H9 (cell line): ENCODE measurements around the gene TYMP. TPM values are rescaled to one million over a fixed set of nuclear protein-coding genes. Genes with fewer than 3 reads are reported as not detected.
"Not testable (repeated sequence)": the region's sequence is repeated elsewhere in the genome, so short reads cannot be mapped to it uniquely, and the experiment has no call there.

Experiments used
- DNase-seq: peaks from one replicate; pipeline ENCODE4 v3.0.0-alpha.2; 2017
- H2AFZ ChIP-seq: one replicate; pipeline ENCODE4 v1.6.1; 2013; ENCODE audit warnings: mild to moderate bottlenecking, low read length, control low read depth, moderate library complexity
- H2AK5ac ChIP-seq: 2 replicates; pipeline ENCODE4 v1.6.1; 2013; ENCODE audit warnings: low read length, control low read depth, mixed read lengths; ENCODE audit not compliant: insufficient read length
- H2BK120ac ChIP-seq: one replicate; pipeline ENCODE4 v1.6.1; 2013; ENCODE audit warnings: low read depth, mild to moderate bottlenecking, low read length, control low read depth, inconsistent platforms; ENCODE audit not compliant: poor library complexity, severe bottlenecking
- H2BK12ac ChIP-seq: 2 replicates; pipeline ENCODE4 v1.6.1; 2013; ENCODE audit warnings: low read length, control low read depth, mixed read lengths, low read depth; ENCODE audit not compliant: insufficient read length
- H2BK15ac ChIP-seq: 2 replicates; pipeline ENCODE4 v1.6.1; 2013; ENCODE audit warnings: low read depth, low read length, control low read depth
- H2BK20ac ChIP-seq: one replicate; pipeline ENCODE4 v1.6.1; 2013; ENCODE audit warnings: low read depth, mild to moderate bottlenecking, low read length, control low read depth, inconsistent platforms; ENCODE audit not compliant: poor library complexity, severe bottlenecking
- H2BK5ac ChIP-seq: 2 replicates; pipeline ENCODE4 v1.6.1; 2013; ENCODE audit warnings: low read length, control low read depth, mixed read lengths; ENCODE audit not compliant: insufficient read length
- H3K14ac ChIP-seq: 2 replicates; pipeline ENCODE4 v1.6.1; 2013; ENCODE audit warnings: low read length, control low read depth; ENCODE audit not compliant: insufficient read depth
- H3K18ac ChIP-seq: 2 replicates; pipeline ENCODE4 v1.6.1; 2013; ENCODE audit warnings: low read depth, mild to moderate bottlenecking, mixed read lengths, low read length, control low read depth; ENCODE audit not compliant: insufficient read length
- H3K23ac ChIP-seq: 2 replicates; pipeline ENCODE4 v1.6.1; 2013; ENCODE audit warnings: low read length, control low read depth, mixed read lengths, low read depth; ENCODE audit not compliant: insufficient read length
- H3K23me2 ChIP-seq: 2 replicates; pipeline ENCODE4 v1.6.1; 2013; ENCODE audit warnings: low read depth, mild to moderate bottlenecking, mixed read lengths, low read length, control low read depth; ENCODE audit not compliant: insufficient read length, poor library complexity, severe bottlenecking
- H3K27ac ChIP-seq: 2 replicates; pipeline ENCODE4 v1.5.1; 2013; ENCODE audit warnings: low read length, control low read depth, mixed read lengths, low read depth; ENCODE audit not compliant: insufficient read length
- H3K27me3 ChIP-seq: 2 replicates; pipeline ENCODE4 v1.6.1; 2013; ENCODE audit warnings: low read length, control low read depth, inconsistent platforms; ENCODE audit not compliant: insufficient read depth
- H3K4ac ChIP-seq: 2 replicates; pipeline ENCODE4 v1.6.1; 2013; ENCODE audit warnings: low read depth, mild to moderate bottlenecking, control low read depth, inconsistent platforms, low read length, moderate library complexity
- H3K4me1 ChIP-seq: 2 replicates; pipeline ENCODE4 v1.6.1; 2013; ENCODE audit warnings: low read length, control low read depth, inconsistent platforms; ENCODE audit not compliant: insufficient read depth
- H3K4me2 ChIP-seq: 2 replicates; pipeline ENCODE4 v1.6.1; 2013; ENCODE audit warnings: low read length, control low read depth, mixed read lengths; ENCODE audit not compliant: insufficient read length, insufficient read depth
- H3K56ac ChIP-seq: 2 replicates; pipeline ENCODE4 v1.6.1; 2013; ENCODE audit warnings: low read depth, mild to moderate bottlenecking, mixed read lengths, low read length, control low read depth; ENCODE audit not compliant: insufficient read length
- H3K79me1 ChIP-seq: 2 replicates; pipeline ENCODE4 v1.6.1; 2013; ENCODE audit warnings: low read depth, mild to moderate bottlenecking, moderate library complexity, low read length, control low read depth, inconsistent platforms; ENCODE audit not compliant: insufficient read depth, poor library complexity, severe bottlenecking
- H3K79me2 ChIP-seq: 2 replicates; pipeline ENCODE4 v1.6.1; 2013; ENCODE audit warnings: low read length, control low read depth, inconsistent platforms; ENCODE audit not compliant: insufficient read depth
- H3K9ac ChIP-seq: 2 replicates; pipeline ENCODE4 v1.6.1; 2013; ENCODE audit warnings: low read length, control low read depth, mixed read lengths; ENCODE audit not compliant: insufficient read length; ENCODE audit errors: extremely low read depth
- H3K9me3 ChIP-seq: one replicate; pipeline ENCODE4 v1.6.1; 2013; ENCODE audit warnings: low read depth, low read length, inconsistent platforms; ENCODE audit not compliant: control insufficient read depth
- H3T11ph ChIP-seq: one replicate; pipeline ENCODE4 v1.6.1; 2013; ENCODE audit warnings: mild to moderate bottlenecking, low read length, control low read depth, inconsistent platforms
- H4K20me1 ChIP-seq: one replicate; pipeline ENCODE4 v1.6.1; 2013; ENCODE audit not compliant: control insufficient read depth, insufficient read length, insufficient read depth
- H4K5ac ChIP-seq: 2 replicates; pipeline ENCODE4 v1.6.1; 2013; ENCODE audit warnings: low read depth, mild to moderate bottlenecking, mixed read lengths, low read length, control low read depth; ENCODE audit not compliant: insufficient read length
- H4K8ac ChIP-seq: replicated peaks from 2 replicates; pipeline ENCODE4 v1.6.1; 2013; ENCODE audit warnings: low read length, control low read depth, mixed read lengths, low read depth; ENCODE audit not compliant: insufficient read length
- H4K91ac ChIP-seq: 2 replicates; pipeline ENCODE4 v1.6.1; 2013; ENCODE audit warnings: low read depth, mild to moderate bottlenecking, moderate library complexity, mixed read lengths, low read length, control low read depth; ENCODE audit not compliant: insufficient read length
- H3K27ac Mint-ChIP-seq, 3 experiments: 2 replicates in 2 of 3; 3 replicates in 1 of 3; pipeline ENCODE4 v1.8.0; 2020 to 2021; ENCODE audit warnings: mixed read lengths in 3 of 3, mild to moderate bottlenecking in 1 of 3, moderate library complexity in 1 of 3
- H3K27me3 Mint-ChIP-seq: 2 replicates; pipeline ENCODE4 v1.8.0; 2021; ENCODE audit warnings: low read depth, mild to moderate bottlenecking, moderate library complexity, mixed read lengths
- H3K36me3 Mint-ChIP-seq, 3 experiments: 2 replicates in 2 of 3; 3 replicates in 1 of 3; pipeline ENCODE4 v1.8.0; 2020 to 2021; ENCODE audit warnings: low read depth in 3 of 3, mixed read lengths in 3 of 3; ENCODE audit not compliant: insufficient read depth in 1 of 3
- H3K4me1 Mint-ChIP-seq, 2 experiments: 2 replicates each; pipeline ENCODE4 v1.8.0; 2020; ENCODE audit warnings: mixed read lengths in 2 of 2
- H3K4me3 Mint-ChIP-seq, 2 experiments: 2 replicates in 1 of 2; 3 replicates in 1 of 2; pipeline ENCODE4 v1.8.0; 2020 to 2021; ENCODE audit warnings: mild to moderate bottlenecking in 2 of 2, mixed read lengths in 2 of 2, moderate library complexity in 1 of 2
- H3K9me3 Mint-ChIP-seq, 2 experiments: 2 replicates in 1 of 2; 3 replicates in 1 of 2; pipeline ENCODE4 v1.8.0; 2020; ENCODE audit warnings: mild to moderate bottlenecking in 2 of 2, mixed read lengths in 2 of 2, moderate library complexity in 1 of 2
- WGBS: extraction: QIAGEN DNeasy Blood & Tissue Kit; methylation state at CpG from one replicate; pipeline ENCODE4 v1.1.7; 2013; ENCODE audit warnings: missing lambda C conversion rate, low lambda C conversion rate, mixed read lengths; ENCODE audit not compliant: insufficient read length; ENCODE audit errors: extremely low coverage; 5-methylcytosine and 5-hydroxymethylcytosine counted together
- total RNA-seq: library from RNA; stranded (reverse); gene quantifications from 2 replicates; pipeline ENCODE4 v1.2.1, GENCODE V29; 2021
- TF ChIP-seq, protein P1 (sequence below): fragments of 200-600 bp; sonication (generic); conservative IDR thresholded peaks from 3 replicates; pipeline ENCODE4 v1.8.0; 2021; ENCODE audit warnings: antibody characterized with exemption, mild to moderate bottlenecking

Gene TYMP
- total RNA-seq, 1 experiment from 2014 or later = 1.0 TPM

DNA sequence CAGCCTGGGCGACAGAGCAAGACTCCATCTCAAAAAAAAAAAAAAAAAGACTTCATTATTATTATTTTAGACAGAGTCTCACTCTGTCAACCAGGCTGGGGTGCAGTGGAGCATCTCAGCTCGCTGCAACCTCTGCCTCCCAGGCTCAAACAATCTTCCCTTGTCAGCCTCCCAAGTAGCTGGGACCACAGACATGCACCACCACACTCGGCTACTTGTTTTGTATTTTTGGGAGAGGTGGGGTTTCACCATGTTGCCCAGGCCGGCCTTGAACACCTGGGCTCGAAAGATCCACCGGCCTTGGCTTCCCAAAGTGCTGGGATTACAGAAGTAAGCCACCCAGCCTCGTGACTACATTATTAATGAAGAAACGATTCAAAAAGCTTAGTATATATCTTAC lies 5.3 kb upstream of the TYMP start:
- Histone ChIP-seq H4K20me1 (no peaks in the 10 kb centered on the region), H2AK5ac (no peak overlapping the region), H4K8ac (no peak overlapping the region), H3K4me1 (no peaks in the 10 kb centered on the region), H3K27ac (no peak overlapping the region), H2BK5ac (no peak overlapping the region), H3K9me3 (no peaks in the 10 kb centered on the region), H3K27me3 (peaks cover 17% of the 10 kb centered on the region; the same call in 1 of the 2 replicates), H4K91ac (no peak overlapping the region), H3K18ac (no peak overlapping the region), H3K4me2 (no peak overlapping the region), H2BK20ac (no peak overlapping the region), H3K23me2 (peaks cover 18% of the 10 kb centered on the region), H4K5ac (no peak overlapping the region), H2BK120ac (no peak overlapping the region), H3K56ac (no peak overlapping the region), H2AFZ (no peak overlapping the region), H3K79me1 (no peaks in the 10 kb centered on the region), H3T11ph (no peak overlapping the region), H3K14ac (no peak overlapping the region), H2BK12ac (no peak overlapping the region), H3K9ac (no peak overlapping the region), H2BK15ac (no peak overlapping the region), H3K79me2 (no peaks in the 10 kb centered on the region), H3K4ac (no peak overlapping the region), H3K23ac (no peak overlapping the region)
- WGBS = no CpG with 5 or more reads among the region's 8 CpGs
- peaks cover 9 to 13% of the 10 kb centered on the region in 2 experiments for H3K4me1 Mint-ChIP-seq
- no peak overlapping the region for H3K4me3 Mint-ChIP-seq
- DNase-seq = no peak
- no peak overlapping the region for H3K27ac Mint-ChIP-seq
- TF ChIP-seq, protein P1, sequence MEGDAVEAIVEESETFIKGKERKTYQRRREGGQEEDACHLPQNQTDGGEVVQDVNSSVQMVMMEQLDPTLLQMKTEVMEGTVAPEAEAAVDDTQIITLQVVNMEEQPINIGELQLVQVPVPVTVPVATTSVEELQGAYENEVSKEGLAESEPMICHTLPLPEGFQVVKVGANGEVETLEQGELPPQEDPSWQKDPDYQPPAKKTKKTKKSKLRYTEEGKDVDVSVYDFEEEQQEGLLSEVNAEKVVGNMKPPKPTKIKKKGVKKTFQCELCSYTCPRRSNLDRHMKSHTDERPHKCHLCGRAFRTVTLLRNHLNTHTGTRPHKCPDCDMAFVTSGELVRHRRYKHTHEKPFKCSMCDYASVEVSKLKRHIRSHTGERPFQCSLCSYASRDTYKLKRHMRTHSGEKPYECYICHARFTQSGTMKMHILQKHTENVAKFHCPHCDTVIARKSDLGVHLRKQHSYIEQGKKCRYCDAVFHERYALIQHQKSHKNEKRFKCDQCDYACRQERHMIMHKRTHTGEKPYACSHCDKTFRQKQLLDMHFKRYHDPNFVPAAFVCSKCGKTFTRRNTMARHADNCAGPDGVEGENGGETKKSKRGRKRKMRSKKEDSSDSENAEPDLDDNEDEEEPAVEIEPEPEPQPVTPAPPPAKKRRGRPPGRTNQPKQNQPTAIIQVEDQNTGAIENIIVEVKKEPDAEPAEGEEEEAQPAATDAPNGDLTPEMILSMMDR = no peak
- peaks cover 74% of the 10 kb centered on the region for H3K27me3 Mint-ChIP-seq
- H3K9me3 Mint-ChIP-seq = no peaks in the 10 kb centered on the region
- no peaks in the 10 kb centered on the region for H3K36me3 Mint-ChIP-seq

DNA sequence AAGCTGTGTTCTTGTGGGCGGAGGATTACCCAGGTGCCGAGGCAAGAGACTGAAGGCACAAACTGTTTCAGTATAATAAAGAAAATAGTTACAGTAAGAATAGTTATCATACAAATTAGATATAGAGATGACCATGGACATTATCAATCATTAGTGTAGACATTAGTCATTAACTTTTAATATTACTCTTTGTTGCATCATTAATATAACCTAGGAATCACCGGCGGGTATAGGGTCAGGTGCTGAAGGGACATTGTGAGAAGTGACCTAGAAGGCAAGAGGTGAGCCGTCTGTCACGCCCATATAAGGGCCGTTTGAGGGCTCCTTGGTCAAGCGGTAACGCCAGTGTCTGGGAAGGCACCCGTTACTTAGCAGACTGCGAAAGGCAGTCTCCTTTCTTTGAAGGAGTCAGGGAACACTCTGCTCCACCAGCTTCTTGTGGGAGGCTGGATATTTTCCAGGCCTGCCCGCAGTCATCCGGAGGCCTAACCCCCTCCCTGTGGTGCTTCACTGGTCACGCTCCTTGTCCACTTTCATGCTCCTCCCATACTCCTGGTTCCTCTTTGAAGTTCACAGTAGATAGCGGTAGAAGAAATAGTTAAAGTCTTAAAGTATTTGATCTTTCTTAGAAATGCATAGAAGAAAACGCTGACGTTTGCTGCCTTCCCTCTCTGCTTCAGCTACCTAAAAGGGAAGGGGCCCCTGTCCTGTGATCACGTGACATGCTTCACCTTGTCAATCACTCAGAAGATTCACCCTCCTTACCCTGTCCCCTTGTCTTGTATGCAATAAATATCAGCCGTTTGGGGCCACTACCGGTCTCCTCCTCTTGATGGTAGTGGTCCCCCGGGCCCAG lies 4.3 kb upstream of the TYMP start:
- H3K14ac ChIP-seq, H3K4me1 ChIP-seq, H3K27ac Mint-ChIP-seq, H3K27ac ChIP-seq, H3K9me3 Mint-ChIP-seq, H3K23ac ChIP-seq, H4K91ac ChIP-seq, H2BK12ac ChIP-seq, H3K9me3 ChIP-seq, H3T11ph ChIP-seq, H3K79me2 ChIP-seq, H2BK5ac ChIP-seq, H2BK20ac ChIP-seq, H3K4ac ChIP-seq, H3K56ac ChIP-seq, H2AFZ ChIP-seq, H2BK15ac ChIP-seq, H3K18ac ChIP-seq, H2BK120ac ChIP-seq, H3K79me1 ChIP-seq, H4K20me1 ChIP-seq, H3K9ac ChIP-seq, H4K8ac ChIP-seq, H3K4me2 ChIP-seq, H4K5ac ChIP-seq, DNase-seq, H3K36me3 Mint-ChIP-seq, H2AK5ac ChIP-seq: not testable (repeated sequence)
- peaks cover 18% of the 10 kb centered on the region for H3K23me2 ChIP-seq
- no CpG with 5 or more reads among the region's 21 CpGs for WGBS
- H3K27me3 Mint-ChIP-seq = peaks cover 74% of the 10 kb centered on the region
- peaks cover 9 to 13% of the 10 kb centered on the region in 2 experiments for H3K4me1 Mint-ChIP-seq
- H3K4me3 Mint-ChIP-seq = peak overlapping the region in 1 of 2 experiments; percentile 29; a peak in 1 of 5 replicates
- peaks cover 25% of the 10 kb centered on the region; the same call in 1 of the 2 replicates for H3K27me3 ChIP-seq
